HG03045 (cell line): Measurements from ENCODE around the gene PRRX2.

Experiments used
- ATAC-seq: cut with Tn5 transposase; IDR thresholded peaks from one replicate; pipeline ENCODE4 v1.9.1; 2021; ENCODE audit warnings: mild to moderate bottlenecking, moderate library complexity; ENCODE audit not compliant: unreplicated experiment

PRRX2 gene

DNA sequence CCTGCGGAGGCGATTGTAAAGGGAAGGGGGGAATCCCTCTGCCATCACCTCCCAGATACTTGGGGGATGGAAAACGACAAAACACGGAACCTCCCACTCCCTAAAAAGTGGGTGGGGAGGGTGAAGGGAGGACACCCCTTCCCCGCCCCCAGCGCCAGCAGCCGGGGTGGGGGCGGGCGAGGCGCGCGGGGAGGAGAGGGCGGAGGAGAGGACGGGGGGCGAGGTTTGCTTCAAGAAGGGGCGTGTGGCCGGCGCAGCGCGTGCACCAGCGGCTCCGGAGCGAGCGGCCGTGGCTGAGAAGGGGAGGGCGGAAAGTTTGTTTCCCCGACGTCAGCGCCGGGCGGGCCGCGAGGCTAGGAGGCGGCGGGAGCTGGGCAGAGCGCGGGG lies at the start of gene PRRX2:
TSS of gene PRRX2 (plus strand) at position 259 of the 387 bp plus-strand sequence. CDS start 221 bp downstream, outside the sequence.
- no peak for ATAC-seq

GRCh38 chr9:129617167-129617566 lies 48.3 kb upstream of the PRRX2 start:
- no peak for ATAC-seq

- no peak for ATAC-seq
These were observed 45.4 kb upstream of the PRRX2 start for GRCh38 chr9:129619787-129620668.

GRCh38 chr9:129620669-129621295 lies 44.7 kb upstream of the PRRX2 start, which contains the start of gene C9orf50:
TSS of gene C9orf50 (minus strand) at chr9:129621101. CDS start at chr9:129620574, 527 bp downstream.
- no peak for ATAC-seq

- no peak for ATAC-seq
These were observed 42.1 kb upstream of the PRRX2 start for GRCh38 chr9:129623331-129623730.

DNA sequence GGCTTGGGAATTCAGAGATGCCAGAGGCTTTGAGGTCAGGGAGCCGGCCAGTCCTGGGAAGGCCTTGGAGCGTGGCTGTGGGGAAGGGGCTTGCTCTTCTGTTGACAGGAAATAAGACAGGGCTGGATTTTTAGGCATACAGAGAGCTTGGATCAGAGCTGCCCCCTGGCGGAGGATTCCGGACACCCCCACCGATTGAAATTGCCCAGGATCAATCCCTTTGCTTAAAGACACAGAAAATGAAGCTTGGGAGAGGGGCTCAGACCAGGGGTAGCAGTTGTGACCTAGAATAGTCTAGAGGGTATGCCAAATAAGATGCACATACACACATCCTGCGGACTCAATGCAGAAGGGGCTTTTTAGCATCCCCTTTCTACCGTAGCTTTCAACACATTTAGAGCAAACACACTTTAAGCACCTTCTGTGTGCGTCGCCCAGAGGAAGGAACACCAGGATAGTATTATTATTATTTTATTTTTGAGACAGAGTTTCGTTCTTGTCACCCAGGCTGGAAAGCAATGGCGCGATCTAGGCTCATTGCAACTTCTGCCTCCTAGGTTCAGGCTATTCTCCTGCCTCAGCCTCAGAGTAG lies 41.2 kb upstream of the PRRX2 start:
- no peak for ATAC-seq

GRCh38 chr9:129624947-129625346 lies 40.5 kb upstream of the PRRX2 start:
- ATAC-seq = no peak

DNA sequence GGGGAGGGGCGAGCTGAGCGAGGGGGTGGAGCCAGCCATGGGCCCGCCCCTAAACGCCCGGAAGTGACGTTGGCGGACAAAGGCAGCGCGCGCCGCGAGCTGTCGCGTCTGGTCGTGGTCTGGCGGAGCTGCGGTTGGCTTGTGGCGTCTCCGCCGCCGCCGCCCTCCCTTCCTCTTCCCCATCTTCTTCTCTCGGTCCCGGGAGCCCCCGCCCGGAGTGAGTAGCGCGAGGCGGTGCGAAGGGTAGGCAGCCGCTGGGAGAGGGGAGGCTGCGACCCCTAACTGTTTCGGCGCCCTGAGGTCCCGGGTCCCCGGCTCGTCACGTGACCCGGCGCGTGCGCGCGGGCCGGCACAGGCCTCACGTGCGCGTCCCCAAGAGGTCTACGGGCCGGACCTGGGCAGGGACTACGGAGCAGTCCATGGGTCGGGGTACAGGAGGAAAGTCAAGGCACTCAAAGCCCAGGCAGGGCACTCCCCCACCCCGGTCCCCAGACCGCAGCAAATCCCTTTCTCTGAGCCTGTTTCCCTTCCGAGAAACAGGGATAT lies 39.3 kb upstream of the PRRX2 start, which contains the start of gene NTMT1:
TSS of gene NTMT1 (plus strand) at position 85 of the 546 bp plus-strand sequence. CDS start 6,541 bp downstream, outside the sequence.
- ATAC-seq = peak; percentile 82

DNA sequence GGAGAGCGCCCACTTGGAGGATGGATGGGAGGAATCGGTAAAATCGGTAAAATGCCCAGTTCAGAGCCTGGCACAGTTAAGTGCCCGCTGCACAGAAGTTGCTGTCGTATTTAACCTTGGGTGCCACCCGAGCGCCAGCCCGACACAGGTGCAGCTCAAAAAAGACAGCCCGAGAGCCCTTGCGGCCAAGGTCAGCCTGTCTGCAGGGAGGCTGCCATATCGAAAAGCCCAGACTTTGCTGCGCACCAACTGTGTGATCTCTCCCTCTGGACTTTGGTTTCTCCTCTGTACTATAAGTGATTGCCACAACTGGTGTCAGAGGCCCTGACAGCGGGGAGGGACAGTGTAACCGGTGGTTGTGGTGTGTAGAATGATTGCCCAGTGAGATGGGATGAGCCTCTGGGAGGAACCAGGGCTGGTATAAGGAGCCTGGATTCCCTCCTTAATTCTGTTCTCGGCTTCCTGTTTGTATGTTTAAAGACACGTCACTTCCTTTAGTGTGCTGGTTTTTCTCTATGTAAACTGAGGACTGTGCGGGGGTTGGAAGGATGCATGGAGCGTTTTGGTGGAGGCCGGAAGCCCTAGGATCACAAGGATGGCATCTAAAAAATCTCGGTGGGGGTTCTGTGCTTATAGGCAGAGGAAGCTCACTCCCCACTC lies 38.7 kb upstream of the PRRX2 start:
- peak; percentile 9 for ATAC-seq

- no peak for ATAC-seq
These were observed 37.6 kb upstream of the PRRX2 start for GRCh38 chr9:129627556-129628440.

DNA sequence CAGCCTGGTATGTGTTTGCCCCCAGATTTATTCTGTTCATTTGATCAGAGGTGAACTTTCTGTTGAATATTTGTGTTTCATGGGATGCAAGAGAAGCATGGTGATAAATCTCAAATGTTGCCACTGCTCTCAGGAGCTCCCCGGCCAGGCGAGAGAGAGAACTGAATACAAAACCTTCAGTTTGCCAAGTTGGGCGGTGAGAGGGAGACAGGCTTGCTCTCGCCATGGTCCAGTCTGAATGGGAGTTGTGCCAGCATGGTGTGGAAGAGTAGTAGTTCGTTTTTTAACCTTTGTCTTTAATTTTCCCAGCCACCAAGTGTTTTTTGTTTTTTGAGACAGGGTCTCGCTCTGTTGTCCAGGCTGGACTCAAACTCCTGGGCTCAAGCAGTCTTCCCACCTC lies 36.7 kb upstream of the PRRX2 start:
- no peak for ATAC-seq

DNA sequence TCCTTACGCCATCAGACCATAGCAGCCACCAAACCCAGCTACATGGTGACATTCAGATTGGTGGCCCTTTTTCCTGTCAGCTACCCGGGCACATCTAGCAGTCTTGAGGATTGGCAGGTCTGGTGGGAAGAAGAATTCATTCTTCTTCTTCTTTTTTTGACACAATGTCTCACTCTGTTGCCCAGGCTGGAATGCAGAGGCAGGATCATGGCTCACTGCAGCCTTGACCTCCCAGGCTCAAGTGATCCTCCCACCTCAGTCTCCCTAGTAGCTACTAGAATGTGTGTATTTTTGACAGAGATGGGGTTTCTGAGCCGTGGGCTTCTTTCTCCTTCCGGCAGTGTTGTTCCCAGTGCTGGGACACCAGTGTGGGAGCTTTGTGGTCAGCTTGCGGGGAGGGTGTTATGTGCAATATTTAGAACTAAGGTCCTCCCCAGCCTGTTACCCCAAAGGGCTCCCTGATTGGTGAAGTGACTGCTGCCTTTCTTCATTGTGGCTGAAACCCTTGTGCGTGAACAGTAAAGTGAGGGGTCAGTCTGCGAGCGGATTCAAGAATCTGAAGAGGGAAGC lies 36.1 kb upstream of the PRRX2 start:
- no peak for ATAC-seq

DNA sequence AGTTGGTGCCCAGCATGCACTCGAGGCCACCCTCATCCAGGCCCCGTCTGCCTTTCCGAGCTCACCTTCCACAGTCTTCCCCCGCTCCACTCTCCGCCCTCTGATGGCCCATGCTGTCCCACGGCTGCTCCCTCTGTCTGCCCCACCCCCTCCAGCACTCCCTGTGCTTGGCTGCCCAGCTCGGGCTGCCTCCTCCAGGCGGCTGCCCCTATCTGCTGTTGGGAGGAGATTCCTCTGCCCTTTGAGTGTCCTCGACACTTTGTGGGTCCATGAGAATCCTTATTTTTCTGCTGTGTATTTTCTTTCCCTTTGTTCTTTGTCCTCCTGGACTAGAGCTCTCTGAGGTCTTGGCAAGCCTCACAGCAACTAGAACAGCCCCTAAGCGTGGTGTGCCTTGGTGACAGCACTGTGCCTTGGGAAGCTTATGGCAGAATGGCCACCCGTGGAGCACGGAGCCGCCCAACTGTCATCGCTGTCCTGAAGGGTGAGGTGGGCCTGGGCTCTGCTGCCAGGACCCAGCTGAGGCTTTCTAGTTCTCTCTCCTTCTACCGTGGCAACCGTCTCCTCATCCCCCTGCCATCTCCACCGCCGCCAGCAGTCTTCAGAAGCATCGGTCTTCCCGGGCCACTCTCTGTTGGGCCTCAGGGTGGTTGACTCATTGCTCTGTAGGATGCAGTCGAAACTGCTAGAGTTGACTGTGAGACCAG lies 34.3 kb upstream of the PRRX2 start:
- ATAC-seq = no peak

DNA sequence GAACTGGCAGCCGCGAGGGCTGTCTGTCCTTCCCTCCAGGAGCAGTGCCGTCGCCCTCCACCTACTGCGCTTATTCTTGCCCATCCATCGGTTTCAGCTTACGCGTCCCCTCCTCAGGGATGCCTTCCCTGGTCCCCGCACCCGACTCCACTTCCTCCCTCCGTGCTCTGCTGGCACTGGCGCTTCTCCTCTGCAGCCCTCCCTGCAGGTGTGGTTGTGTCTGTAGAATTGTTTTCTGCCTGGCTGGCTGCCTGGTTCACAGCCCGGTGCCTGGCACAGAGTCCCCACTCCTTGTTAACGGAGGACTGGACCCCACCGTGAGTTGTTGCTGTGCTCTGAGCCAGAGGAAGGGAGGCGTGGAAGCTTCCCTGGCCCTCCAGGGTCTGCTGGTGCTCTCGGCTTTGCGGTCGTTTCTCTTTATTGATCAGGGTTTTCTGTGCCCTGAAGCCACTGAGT lies 33.7 kb upstream of the PRRX2 start:
- no peak for ATAC-seq

- ATAC-seq = no peak
These were observed 33.0 kb upstream of the PRRX2 start for GRCh38 chr9:129632460-129632859.

DNA sequence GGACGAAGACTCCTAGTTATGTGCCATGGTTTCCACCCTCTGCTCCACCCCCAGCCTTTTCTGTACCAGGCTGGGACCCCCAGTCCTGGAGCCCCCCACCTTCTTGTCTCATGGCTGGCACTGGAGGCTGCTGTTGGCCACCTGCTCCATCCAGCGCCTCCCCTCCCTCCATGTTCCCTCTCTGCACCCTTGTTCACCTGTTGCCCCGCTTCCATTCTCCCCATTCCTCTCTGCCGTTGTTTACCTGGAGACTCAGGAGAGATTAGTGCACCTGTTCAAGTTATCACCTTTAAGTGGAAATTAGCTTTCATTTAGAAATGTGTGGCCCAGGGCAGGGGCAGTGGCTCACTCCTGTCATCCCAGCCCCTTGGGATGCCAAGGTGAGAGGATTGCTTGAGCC lies 32.2 kb upstream of the PRRX2 start:
- ATAC-seq = no peak

DNA sequence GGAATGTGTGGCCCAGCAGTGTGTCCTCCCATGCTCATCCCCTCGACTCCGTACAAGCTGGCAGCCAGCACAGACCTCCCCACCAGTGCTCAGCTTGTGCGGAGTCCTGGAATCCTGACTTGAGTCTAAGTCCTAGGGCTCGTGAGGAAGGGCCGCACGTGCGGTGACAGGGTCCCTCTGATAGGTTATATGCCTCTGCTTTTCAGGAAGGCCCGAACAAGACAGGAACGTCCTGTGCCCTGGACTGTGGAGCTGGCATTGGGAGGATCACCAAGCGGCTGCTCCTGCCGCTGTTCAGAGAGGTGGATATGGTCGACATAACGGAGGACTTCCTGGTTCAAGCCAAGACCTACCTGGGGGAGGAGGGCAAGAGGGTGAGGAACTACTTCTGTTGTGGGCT lies 31.6 kb upstream of the PRRX2 start:
- no peak for ATAC-seq

DNA sequence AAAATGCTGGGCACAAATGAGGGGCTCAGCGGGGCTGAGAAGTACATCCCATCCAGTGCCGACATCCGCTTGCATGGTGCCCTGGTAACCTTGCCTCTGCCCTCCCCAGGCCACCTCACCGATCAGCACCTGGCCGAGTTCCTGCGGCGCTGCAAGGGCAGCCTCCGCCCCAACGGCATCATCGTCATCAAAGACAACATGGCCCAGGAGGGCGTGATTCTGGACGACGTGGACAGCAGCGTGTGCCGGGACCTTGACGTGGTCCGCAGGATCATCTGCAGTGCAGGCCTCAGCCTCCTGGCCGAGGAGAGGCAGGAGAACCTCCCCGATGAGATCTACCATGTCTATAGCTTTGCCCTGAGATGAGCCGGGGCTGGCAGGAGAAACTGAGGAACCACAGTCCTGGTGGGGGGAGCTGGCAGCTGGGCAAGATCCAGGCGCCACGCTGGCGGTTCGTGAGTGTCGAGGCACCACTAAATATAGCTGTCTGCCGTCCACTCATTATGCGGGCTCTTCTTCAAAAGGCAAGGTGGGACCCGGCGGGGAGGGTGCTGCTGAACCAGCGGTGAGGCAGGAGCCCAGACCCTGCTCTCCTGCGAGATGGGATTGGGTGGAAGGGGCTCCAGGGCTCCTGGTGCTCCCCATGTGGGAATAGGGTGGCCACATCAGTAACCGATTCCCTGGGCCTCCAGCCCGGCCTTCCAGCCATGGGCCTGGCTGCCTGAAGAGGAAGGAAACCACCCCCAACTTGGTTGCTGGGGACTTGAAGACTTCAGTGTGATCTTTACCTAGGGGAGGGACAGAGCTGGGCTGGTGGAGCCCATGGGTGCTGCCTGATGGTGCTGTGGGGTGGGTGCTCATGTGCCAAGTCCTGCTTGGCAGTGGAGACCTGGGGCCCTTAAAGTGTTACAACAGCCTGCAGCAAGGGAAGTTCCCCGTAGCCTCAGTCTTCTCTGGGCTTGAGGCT lies 30.1 kb upstream of the PRRX2 start:
- ATAC-seq = no peak
